CD14-positive monocyte (primary cell): ENCODE data around the gene RALGAPA2. TPM values are rescaled to one million over a fixed set of nuclear protein-coding genes. Genes with fewer than 3 reads are reported as not detected.

ENCODE experiments used
- DNase-seq, 3 donors: peaks; one replicate each; pipeline ENCODE4 v3.0.0-alpha.2; 2011 to 2022
- H2AFZ ChIP-seq: 2 replicates; pipeline ENCODE4 v1.6.0; 2012; ENCODE audit warnings: mild to moderate bottlenecking, low read depth, low read length, inconsistent platforms; ENCODE audit not compliant: insufficient read depth, poor library complexity, severe bottlenecking
- H3K27ac ChIP-seq, 2 donors: 1 replicate in 1 of 2; 2 replicates in 1 of 2; pipeline ENCODE4 v1.5.1; 2012 to 2013; ENCODE audit warnings: low read length in 2 of 2, control low read depth in 1 of 2, inconsistent platforms in 1 of 2, low read depth in 1 of 2, mild to moderate bottlenecking in 1 of 2
- H3K27me3 ChIP-seq, 2 donors: one replicate each; pipeline versions ENCODE4 v1.6.0 to v1.6.1; 2011 to 2013; ENCODE audit warnings: low read length in 2 of 2; ENCODE audit not compliant: control insufficient read depth in 2 of 2, insufficient read depth in 2 of 2
- H3K36me3 ChIP-seq, 2 donors: replicated peaks in 1 of 2; 1 replicate in 1 of 2; 2 replicates in 1 of 2; pipeline versions ENCODE4 v1.5.1 to v1.6.1; 2012 to 2013; ENCODE audit warnings: low read length in 2 of 2, control low read depth in 1 of 2, inconsistent platforms in 1 of 2, mild to moderate bottlenecking in 1 of 2; ENCODE audit not compliant: insufficient read depth in 2 of 2, control insufficient read depth in 1 of 2
- H3K4me1 ChIP-seq, 2 donors: 1 replicate in 1 of 2; 2 replicates in 1 of 2; pipeline versions ENCODE4 v1.5.1 to v1.6.1; 2012 to 2013; ENCODE audit warnings: low read length in 2 of 2, control low read depth in 1 of 2, inconsistent platforms in 1 of 2, mild to moderate bottlenecking in 1 of 2, moderate library complexity in 1 of 2; ENCODE audit not compliant: insufficient read depth in 2 of 2, control insufficient read depth in 1 of 2
- H3K4me2 ChIP-seq: replicated peaks from 2 replicates; pipeline ENCODE3; 2012; ENCODE audit warnings: low read length, moderate library complexity, mild to moderate bottlenecking; ENCODE audit not compliant: poor library complexity, severe bottlenecking; ENCODE audit errors: extremely low read depth
- H3K4me3 ChIP-seq, 3 experiments: fragments of 200-600 bp in 1 of 3; sonication (generic) in 1 of 3; replicated peaks in 1 of 3; 1 replicate in 2 of 3; 2 replicates in 1 of 3; pipeline ENCODE4 v1.5.1; 2011 to 2013; ENCODE audit warnings: low read length in 3 of 3, mild to moderate bottlenecking in 3 of 3, control low read depth in 2 of 3, low read depth in 2 of 3, inconsistent platforms in 1 of 3, moderate library complexity in 1 of 3
- H3K79me2 ChIP-seq: 2 replicates; pipeline ENCODE4 v1.6.0; 2012; ENCODE audit warnings: mild to moderate bottlenecking, control low read depth, inconsistent platforms, low read length, moderate library complexity; ENCODE audit not compliant: insufficient read depth
- H3K9ac ChIP-seq: 2 replicates; pipeline ENCODE4 v1.6.0; 2017; ENCODE audit warnings: low read length, mild to moderate bottlenecking; ENCODE audit not compliant: insufficient read depth, poor library complexity, severe bottlenecking
- H3K9me3 ChIP-seq, 2 donors: replicated peaks in 1 of 2; 1 replicate in 1 of 2; 2 replicates in 1 of 2; pipeline versions ENCODE4 v1.5.1 to v1.6.1; 2012 to 2013; ENCODE audit warnings: low read length in 2 of 2, control low read depth in 1 of 2; ENCODE audit not compliant: control insufficient read depth in 1 of 2, insufficient read depth in 1 of 2
- H4K20me1 ChIP-seq: 2 replicates; pipeline ENCODE4 v1.6.0; 2012; ENCODE audit warnings: mild to moderate bottlenecking, low read length, control low read depth, moderate library complexity; ENCODE audit not compliant: insufficient read depth
- H3K27ac Mint-ChIP-seq, 7 donors: one replicate each; pipeline ENCODE4 v1.8.0; 2020; ENCODE audit warnings: mild to moderate bottlenecking in 7 of 7, mixed read lengths in 7 of 7, moderate library complexity in 6 of 7, inconsistent platforms in 2 of 7
- H3K27me3 Mint-ChIP-seq, 3 donors: one replicate each; pipeline ENCODE4 v1.8.0; 2021 to 2022; ENCODE audit warnings: low read depth in 3 of 3, mild to moderate bottlenecking in 3 of 3, mixed read lengths in 3 of 3, moderate library complexity in 3 of 3, inconsistent platforms in 1 of 3
- H3K36me3 Mint-ChIP-seq, 2 donors: one replicate each; pipeline ENCODE4 v1.8.0; 2020; ENCODE audit warnings: mixed read lengths in 2 of 2, inconsistent platforms in 1 of 2, mild to moderate bottlenecking in 1 of 2
- H3K4me1 Mint-ChIP-seq: one replicate; pipeline ENCODE4 v1.8.0; 2020; ENCODE audit warnings: mild to moderate bottlenecking, mixed read lengths
- H3K4me3 Mint-ChIP-seq, 2 donors: one replicate each; pipeline ENCODE4 v1.8.0; 2020; ENCODE audit warnings: mild to moderate bottlenecking in 2 of 2, mixed read lengths in 2 of 2, moderate library complexity in 1 of 2
- H3K9me3 Mint-ChIP-seq, 7 donors: one replicate each; pipeline ENCODE4 v1.8.0; 2020 to 2022; ENCODE audit warnings: mixed read lengths in 7 of 7, mild to moderate bottlenecking in 6 of 7, moderate library complexity in 6 of 7, inconsistent platforms in 2 of 7
- WGBS: methylation state at CpG from one replicate; pipeline ENCODE4 v1.1.5; 2013; ENCODE audit warnings: missing lambda C conversion rate; ENCODE audit not compliant: insufficient coverage; 5-methylcytosine and 5-hydroxymethylcytosine counted together
- intact Hi-C, 2 donors: fragments of 100-400 bp; cut with micrococcal nuclease; formaldehyde crosslinking; loops; one replicate each; pipeline versions ENCODE4 v1.15.0 to v1.15.1; 2023
- polyA plus RNA-seq, 3 donors: library from polyadenylated mRNA; depleted of rRNA in 1 of 3; unstranded in 2 of 3; stranded (reverse) in 1 of 3; fragments of 300-500 nt in 2 of 3; fragments of >200 nt in 1 of 3; fragmentation: Illumina TruSeq in 2 of 3; gene quantifications; 1 replicate in 2 of 3; 2 replicates in 1 of 3; pipeline ENCODE4 v1.2.3, GENCODE V29; 2012 to 2021
- TF ChIP-seq, protein P1 (sequence below): fragments of 200-600 bp; IDR thresholded peaks from one replicate; pipeline ENCODE4 v1.8.0; 2022; ENCODE audit warnings: antibody characterized with exemption, mild to moderate bottlenecking

RALGAPA2 gene
- polyA plus RNA-seq, 3 donors: 6.2 to 13.0 (median 8.9) TPM

GRCh38 chr20:20373091-20373571, 339.3 kb downstream of the RALGAPA2 start:
- Histone ChIP-seq H2AFZ (no peak overlapping the region), H3K4me3 (no peak overlapping the region), H3K27ac (no peak overlapping the region), H3K9ac (no peak overlapping the region), H3K27me3 (peaks cover 58 to 71% of the 10 kb centered on the region in 2 donors), H3K4me2 (no peak overlapping the region), H4K20me1 (no peaks in the 10 kb centered on the region), H3K9me3 (peaks cover 0 to 18% of the 10 kb centered on the region in 2 donors), H3K36me3 (no peaks in the 10 kb centered on the region), H3K4me1 (peaks cover 8 to 17% of the 10 kb centered on the region in 2 donors), H3K79me2 (no peaks in the 10 kb centered on the region)
- Mint-ChIP-seq H3K27ac (no peak overlapping the region), H3K4me1 (peaks cover 19% of the 10 kb centered on the region), H3K9me3 (peaks cover 0 to 5% (median 0%) of the 10 kb centered on the region in 7 donors), H3K4me3 (peak overlapping the region in 1 of 2 donors; percentile 81), H3K36me3 (peaks cover 2 to 4% of the 10 kb centered on the region in 2 donors), H3K27me3 (peaks cover 60 to 77% (median 63%) of the 10 kb centered on the region in 3 donors)
- DNase-seq: no peak
- intact Hi-C loops: no loop called here
- TF ChIP-seq, protein P1, sequence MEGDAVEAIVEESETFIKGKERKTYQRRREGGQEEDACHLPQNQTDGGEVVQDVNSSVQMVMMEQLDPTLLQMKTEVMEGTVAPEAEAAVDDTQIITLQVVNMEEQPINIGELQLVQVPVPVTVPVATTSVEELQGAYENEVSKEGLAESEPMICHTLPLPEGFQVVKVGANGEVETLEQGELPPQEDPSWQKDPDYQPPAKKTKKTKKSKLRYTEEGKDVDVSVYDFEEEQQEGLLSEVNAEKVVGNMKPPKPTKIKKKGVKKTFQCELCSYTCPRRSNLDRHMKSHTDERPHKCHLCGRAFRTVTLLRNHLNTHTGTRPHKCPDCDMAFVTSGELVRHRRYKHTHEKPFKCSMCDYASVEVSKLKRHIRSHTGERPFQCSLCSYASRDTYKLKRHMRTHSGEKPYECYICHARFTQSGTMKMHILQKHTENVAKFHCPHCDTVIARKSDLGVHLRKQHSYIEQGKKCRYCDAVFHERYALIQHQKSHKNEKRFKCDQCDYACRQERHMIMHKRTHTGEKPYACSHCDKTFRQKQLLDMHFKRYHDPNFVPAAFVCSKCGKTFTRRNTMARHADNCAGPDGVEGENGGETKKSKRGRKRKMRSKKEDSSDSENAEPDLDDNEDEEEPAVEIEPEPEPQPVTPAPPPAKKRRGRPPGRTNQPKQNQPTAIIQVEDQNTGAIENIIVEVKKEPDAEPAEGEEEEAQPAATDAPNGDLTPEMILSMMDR: no peak
- 65% methylated on average over 16 of the region's 17 CpGs for WGBS

DNA sequence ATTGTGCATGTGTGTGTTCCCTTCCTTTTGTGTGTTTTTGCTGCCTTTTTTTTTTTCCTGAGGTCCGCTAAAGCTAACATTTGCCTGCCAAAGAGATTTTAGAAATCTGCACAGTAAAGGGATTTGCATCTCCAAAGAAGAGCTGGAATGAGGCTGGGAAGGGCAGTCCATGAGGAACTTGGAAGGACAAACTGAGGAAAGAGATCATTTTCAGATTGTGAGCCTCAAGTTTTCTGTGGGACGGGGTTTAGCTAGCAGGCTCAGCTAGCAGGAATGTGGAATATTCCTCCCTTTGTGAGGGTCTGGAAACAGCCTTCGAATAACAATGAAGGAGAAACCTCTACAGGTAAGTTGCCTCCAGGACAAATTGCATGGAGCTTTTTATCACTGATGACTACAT, 340.8 kb downstream of the RALGAPA2 start:
- peaks cover 27% of the 10 kb centered on the region for H3K4me1 Mint-ChIP-seq
- no peak overlapping the region for H3K4me2 ChIP-seq
- H3K9me3 ChIP-seq: peaks cover 0 to 18% of the 10 kb centered on the region in 2 donors
- no peaks in the 10 kb centered on the region for H3K79me2 ChIP-seq
- H3K27me3 ChIP-seq: peaks cover 63 to 80% of the 10 kb centered on the region in 2 donors
- intact Hi-C loops: no loop called here
- peaks cover 69 to 87% (median 73%) of the 10 kb centered on the region in 3 donors for H3K27me3 Mint-ChIP-seq
- peaks cover 0 to 7% (median 1%) of the 10 kb centered on the region in 7 donors for H3K9me3 Mint-ChIP-seq
- no peaks in the 10 kb centered on the region for H3K36me3 ChIP-seq
- H2AFZ ChIP-seq: no peak overlapping the region
- H3K4me1 ChIP-seq: peaks cover 17 to 31% of the 10 kb centered on the region in 2 donors
- DNase-seq: no peak
- peaks cover 5 to 6% of the 10 kb centered on the region in 2 donors for H3K36me3 Mint-ChIP-seq
- 33% methylated on average over 1 of the region's 3 CpGs for WGBS
- no peak overlapping the region for H3K27ac ChIP-seq
- no peak overlapping the region for H3K9ac ChIP-seq
- no peak overlapping the region for H3K4me3 ChIP-seq
- no peak overlapping the region for H3K27ac Mint-ChIP-seq
- no peaks in the 10 kb centered on the region for H4K20me1 ChIP-seq
- H3K4me3 Mint-ChIP-seq: peak overlapping the region in 1 of 2 donors; percentile 81
- TF ChIP-seq, protein P1: no peak
